PC-3 (cell line): ENCODE results near the gene PLPP3. TPM values are rescaled to one million over a fixed set of nuclear protein-coding genes. Genes with fewer than 3 reads are reported as not detected.

Experiments
- ATAC-seq: fragments of 200-7000 bp; cut with Tn5 transposase; 2 replicates; pipeline ENCODE4 v1.9.1; 2020; ENCODE audit warnings: mild to moderate bottlenecking, moderate library complexity
- BruUV-seq: library from RNA; stranded (reverse); fragments of 400-500 nt; replicated peaks from 2 replicates; lab custom pipeline; 2021; lab: Mats Ljungman, UMichigan
- CTCF ChIA-PET: fragments of 300-600 bp; sonication (Branson Sonifier 250); formaldehyde crosslinking; loops from one replicate; lab custom pipeline; 2022; ENCODE audit warnings: antibody characterized with exemption; lab: Charles Lee
- POLR2A ChIA-PET: fragments of 300-600 bp; sonication (Branson Sonifier 250); formaldehyde crosslinking; loops from one replicate; lab custom pipeline; 2022; ENCODE audit warnings: antibody characterized with exemption; ENCODE audit not compliant: unreplicated experiment; lab: Charles Lee
- DNase-seq: peaks from one replicate; pipeline ENCODE4 v3.0.0-alpha.2; 2015
- H2AFZ ChIP-seq: fragments of 300-600 bp; sonication (generic); 2 replicates; pipeline ENCODE4 v1.6.0; 2016; ENCODE audit warnings: antibody characterized with exemption, low read length
- H3F3A ChIP-seq: fragments of 300-600 bp; sonication (generic); one replicate; pipeline ENCODE4 v1.6.0; 2017; ENCODE audit warnings: antibody characterized with exemption, low read length, control low read depth, mild to moderate bottlenecking; ENCODE audit not compliant: unreplicated experiment
- H3K27ac ChIP-seq: fragments of 300-600 bp; sonication (generic); 2 replicates; pipeline ENCODE4 v1.5.1; 2016; ENCODE audit warnings: mild to moderate bottlenecking, low read length
- H3K27me3 ChIP-seq: fragments of 300-600 bp; sonication (generic); 2 replicates; pipeline ENCODE4 v1.6.1; 2016; ENCODE audit warnings: low read length, mixed read lengths
- H3K36me3 ChIP-seq: fragments of 300-600 bp; sonication (generic); 2 replicates; pipeline ENCODE4 v1.6.1; 2016; ENCODE audit warnings: low read depth, mixed run types, low read length, mixed read lengths
- H3K4me1 ChIP-seq: fragments of 300-600 bp; sonication (generic); 2 replicates; pipeline ENCODE4 v1.5.1; 2016; ENCODE audit warnings: low read length; ENCODE audit not compliant: insufficient read depth
- H3K4me2 ChIP-seq: fragments of 300-600 bp; sonication (generic); 2 replicates; pipeline ENCODE4 v1.6.0; 2016; ENCODE audit warnings: low read length
- H3K4me3 ChIP-seq: fragments of 300-600 bp; sonication (generic); 2 replicates; pipeline ENCODE4 v1.5.1; 2016; ENCODE audit warnings: mild to moderate bottlenecking, low read length, mixed read lengths
- H3K79me2 ChIP-seq: fragments of 300-600 bp; sonication (generic); 2 replicates; pipeline ENCODE4 v1.6.1; 2017; ENCODE audit warnings: low read length, mixed read lengths
- H3K9ac ChIP-seq: fragments of 300-600 bp; sonication (generic); 2 replicates; pipeline ENCODE4 v1.6.0; 2016; ENCODE audit warnings: mild to moderate bottlenecking, low read length
- H3K9me2 ChIP-seq: fragments of 300-600 bp; sonication (generic); replicated peaks from 2 replicates; pipeline ENCODE4 v1.6.1; 2016; ENCODE audit warnings: mixed run types, low read length, mixed read lengths
- H3K9me3 ChIP-seq: fragments of 300-600 bp; sonication (generic); 2 replicates; pipeline ENCODE4 v1.6.1; 2016; ENCODE audit warnings: low read length, mixed read lengths
- H4K20me1 ChIP-seq: fragments of 300-600 bp; sonication (generic); 2 replicates; pipeline ENCODE4 v1.6.1; 2016; ENCODE audit warnings: low read length, mixed read lengths
- EZH2 ChIP-seq: fragments of 300-600 bp; sonication (generic); IDR thresholded peaks from one replicate; pipeline ENCODE4 v1.6.1; 2017; ENCODE audit warnings: antibody characterized with exemption, mild to moderate bottlenecking, low read length; ENCODE audit not compliant: unreplicated experiment
- EZH2phosphoT487 ChIP-seq: fragments of 300-600 bp; sonication (generic); IDR thresholded peaks from 2 replicates; pipeline ENCODE4 v1.6.1; 2018; ENCODE audit warnings: mild to moderate bottlenecking, antibody characterized with exemption, low read length, borderline replicate concordance
- intact Hi-C: fragments of 100-400 bp; cut with micrococcal nuclease; formaldehyde crosslinking; loops from 2 replicates; pipeline ENCODE4 v1.9.0; 2023
- total RNA-seq: library from RNA; depleted of rRNA; stranded (reverse); fragments of >200 nt; gene quantifications from 2 replicates; pipeline ENCODE4 v1.2.3, GENCODE V29; 2014
- TF ChIP-seq, protein P1 (sequence below): fragments of 300-600 bp; sonication (generic); conservative IDR thresholded peaks from 2 replicates; pipeline ENCODE4 v1.5.1; 2017; ENCODE audit warnings: antibody characterized with exemption, low read depth, mild to moderate bottlenecking, low read length

The PLPP3 gene
- total RNA-seq, 1 experiment from 2014 or later: 41.0 TPM

DNA sequence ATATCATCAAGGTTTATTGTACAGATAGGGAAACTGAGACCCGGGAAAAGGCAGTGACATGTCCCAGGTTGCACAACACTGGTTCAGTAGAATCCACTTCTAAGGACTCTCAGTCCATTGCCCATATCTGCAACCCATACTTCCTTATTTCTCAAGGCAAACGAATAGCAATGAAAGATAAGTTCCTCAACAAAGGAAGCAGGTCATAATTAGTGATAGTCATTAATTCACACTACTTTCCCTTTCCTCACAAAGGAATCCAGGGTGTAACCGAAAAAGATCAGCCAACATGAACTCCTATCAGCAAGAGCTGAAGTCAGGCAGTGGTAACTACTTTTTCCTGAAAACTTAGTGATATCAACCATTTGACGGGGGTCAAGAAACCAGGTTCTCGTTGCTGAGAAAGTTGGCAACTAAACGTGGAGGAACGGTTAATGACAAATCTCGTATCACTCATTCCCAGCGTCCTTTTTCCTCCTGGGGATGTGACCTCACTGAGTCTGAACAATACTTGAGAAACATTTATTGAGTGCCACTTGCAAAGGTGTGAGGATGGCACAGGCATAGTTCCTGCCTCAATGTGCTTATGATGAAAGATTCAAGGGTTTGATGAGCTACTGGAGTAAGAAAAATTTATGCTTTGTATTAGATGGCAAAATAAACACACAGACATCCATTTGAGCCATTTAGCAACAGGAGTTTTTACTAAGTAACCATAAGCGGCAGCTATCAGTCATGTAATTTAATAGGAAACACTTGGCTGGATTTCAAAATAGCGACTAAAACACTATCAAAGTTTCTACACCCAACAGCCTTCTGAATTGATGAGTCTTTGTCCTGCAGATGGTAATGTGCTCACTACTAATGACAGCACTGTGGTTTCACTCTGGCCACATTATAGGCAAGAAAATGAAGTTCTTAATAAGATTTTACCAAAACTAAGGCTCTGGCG, 82.3 kb downstream of the PLPP3 start:
- Histone ChIP-seq H3K36me3 (peaks cover 32% of the 10 kb centered on the region; the same call in 1 of the 2 replicates), H3K9me3 (no peaks in the 10 kb centered on the region), H2AFZ (no peak overlapping the region), H3K9ac (no peak overlapping the region), H3F3A (no peaks in the 10 kb centered on the region), H3K27me3 (no peaks in the 10 kb centered on the region), H4K20me1 (no peaks in the 10 kb centered on the region), H3K79me2 (no peaks in the 10 kb centered on the region), H3K4me3 (no peak overlapping the region), H3K4me2 (no peak overlapping the region), H3K4me1 (no peaks in the 10 kb centered on the region), H3K9me2 (no peaks in the 10 kb centered on the region), H3K27ac (no peak overlapping the region)
- BruUV-seq: no TSS peak
- ATAC-seq: no peak
- CTCF ChIA-PET: no interaction called here
- intact Hi-C loops: no loop called here
- POLR2A ChIA-PET: no interaction called here
- no peak for DNase-seq
- TF ChIP-seq EZH2: no peak
- TF ChIP-seq, protein P1, sequence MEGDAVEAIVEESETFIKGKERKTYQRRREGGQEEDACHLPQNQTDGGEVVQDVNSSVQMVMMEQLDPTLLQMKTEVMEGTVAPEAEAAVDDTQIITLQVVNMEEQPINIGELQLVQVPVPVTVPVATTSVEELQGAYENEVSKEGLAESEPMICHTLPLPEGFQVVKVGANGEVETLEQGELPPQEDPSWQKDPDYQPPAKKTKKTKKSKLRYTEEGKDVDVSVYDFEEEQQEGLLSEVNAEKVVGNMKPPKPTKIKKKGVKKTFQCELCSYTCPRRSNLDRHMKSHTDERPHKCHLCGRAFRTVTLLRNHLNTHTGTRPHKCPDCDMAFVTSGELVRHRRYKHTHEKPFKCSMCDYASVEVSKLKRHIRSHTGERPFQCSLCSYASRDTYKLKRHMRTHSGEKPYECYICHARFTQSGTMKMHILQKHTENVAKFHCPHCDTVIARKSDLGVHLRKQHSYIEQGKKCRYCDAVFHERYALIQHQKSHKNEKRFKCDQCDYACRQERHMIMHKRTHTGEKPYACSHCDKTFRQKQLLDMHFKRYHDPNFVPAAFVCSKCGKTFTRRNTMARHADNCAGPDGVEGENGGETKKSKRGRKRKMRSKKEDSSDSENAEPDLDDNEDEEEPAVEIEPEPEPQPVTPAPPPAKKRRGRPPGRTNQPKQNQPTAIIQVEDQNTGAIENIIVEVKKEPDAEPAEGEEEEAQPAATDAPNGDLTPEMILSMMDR: no peak
- no peak for TF ChIP-seq EZH2phosphoT487

- no peaks in the 10 kb centered on the region for H3F3A ChIP-seq
- H3K9me2 ChIP-seq: no peaks in the 10 kb centered on the region
- ATAC-seq (no peak), DNase-seq (no peak)
- H3K36me3 ChIP-seq: peaks cover 28% of the 10 kb centered on the region; the same call in 1 of the 2 replicates
- no peak overlapping the region for H3K4me2 ChIP-seq
- H3K27me3 ChIP-seq: no peaks in the 10 kb centered on the region
- H4K20me1 ChIP-seq: no peaks in the 10 kb centered on the region
- H2AFZ ChIP-seq: no peak overlapping the region
- H3K27ac ChIP-seq: no peak overlapping the region
- no TSS peak for BruUV-seq
- no peaks in the 10 kb centered on the region for H3K4me1 ChIP-seq
- CTCF ChIA-PET: no interaction called here
- TF ChIP-seq, protein P1: no peak
- TF ChIP-seq EZH2phosphoT487: no peak
- TF ChIP-seq EZH2: no peak
- no peak overlapping the region for H3K4me3 ChIP-seq
- no peaks in the 10 kb centered on the region for H3K9me3 ChIP-seq
- no peak overlapping the region for H3K9ac ChIP-seq
- no peaks in the 10 kb centered on the region for H3K79me2 ChIP-seq
- intact Hi-C loops: no loop called here
- POLR2A ChIA-PET: no interaction called here
Observed at GRCh38 chr1:56496158-56496557, 83.2 kb downstream of the PLPP3 start.

DNA sequence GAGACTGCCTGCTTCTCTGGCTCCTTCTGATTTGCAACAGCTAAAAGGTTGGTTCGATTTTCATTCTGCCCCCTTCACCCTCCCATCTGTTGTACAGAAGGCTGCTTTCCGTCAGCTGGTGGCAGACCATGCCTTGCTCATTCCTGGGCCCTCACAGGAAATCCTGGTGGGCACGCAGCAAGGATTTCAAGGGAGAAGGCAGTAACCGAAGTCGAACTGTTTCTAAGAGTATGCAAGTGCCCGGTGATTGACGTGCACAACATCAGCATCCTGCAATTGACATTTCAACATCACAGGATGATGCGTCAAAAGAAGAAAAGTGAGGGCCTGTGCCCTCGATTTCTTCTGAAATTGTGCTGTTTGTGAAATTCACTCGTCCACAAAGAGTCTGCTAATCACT, 83.8 kb downstream of the PLPP3 start:
- intact Hi-C loops: no loop called here

More for the DNA sequence above, 83.8 kb downstream of the PLPP3 start:
- no peaks in the 10 kb centered on the region for H3K79me2 ChIP-seq
- no peak for ATAC-seq
- TF ChIP-seq, protein P1: no peak
- TF ChIP-seq EZH2phosphoT487 (no peak), EZH2 (no peak)
- no peak overlapping the region for H3K4me2 ChIP-seq
- no peaks in the 10 kb centered on the region for H3K27me3 ChIP-seq
- peaks cover 27% of the 10 kb centered on the region; the same call in 1 of the 2 replicates for H3K36me3 ChIP-seq
- no peaks in the 10 kb centered on the region for H3K9me2 ChIP-seq
- ChIA-PET CTCF (no interaction called here), POLR2A (no interaction called here)
- H3K4me3 ChIP-seq: no peak overlapping the region
- DNase-seq: no peak
- H4K20me1 ChIP-seq: no peaks in the 10 kb centered on the region
- H3F3A ChIP-seq: no peaks in the 10 kb centered on the region
- no peaks in the 10 kb centered on the region for H3K4me1 ChIP-seq
- H2AFZ ChIP-seq: no peak overlapping the region
- no peak overlapping the region for H3K27ac ChIP-seq
- no TSS peak for BruUV-seq
- no peak overlapping the region for H3K9ac ChIP-seq
- no peaks in the 10 kb centered on the region for H3K9me3 ChIP-seq
